ENCODE data around the gene FAM171A2.

GRCh38 chr17:44321246-44322120, 42.2 kb downstream of the FAM171A2 start:
- TF ChIP-seq CTCF (IDR thresholded peaks at IDR 0.05; ENCODE audit: low read length) (no peak), EZH2 (IDR thresholded peaks at IDR 0.05; ENCODE audit: borderline replicate concordance, low read length) (no peak)
